Psoas muscle (tissue), 8 donors: ENCODE data around the gene GTPBP3. TPM values are rescaled to one million over a fixed set of nuclear protein-coding genes. Genes with fewer than 3 reads are reported as not detected.

Experiments
- ATAC-seq, 4 donors: fragments of 200-7000 bp; cut with Tn5 transposase; one replicate each; pipeline ENCODE4 v1.9.1; 2020; ENCODE audit warnings: moderate library complexity in 3 of 4, mild to moderate bottlenecking in 2 of 4
- DNase-seq, 2 donors: peaks; one replicate each; pipeline ENCODE4 v3.0.0-alpha.2; 2020
- H3K27ac ChIP-seq: fragments of 200-600 bp; one replicate; pipeline ENCODE4 v1.8.0; 2022
- H3K27me3 ChIP-seq, 3 donors: fragments of 200-600 bp in 1 of 3; one replicate each; pipeline versions ENCODE4 v1.6.1 to v1.8.0; 2013 to 2022; ENCODE audit warnings: low read length in 2 of 3, mild to moderate bottlenecking in 2 of 3, moderate library complexity in 1 of 3; ENCODE audit not compliant: insufficient read depth in 3 of 3
- H3K36me3 ChIP-seq, 2 donors: fragments of 200-600 bp in 1 of 2; one replicate each; pipeline versions ENCODE4 v1.6.1 to v1.8.0; 2013 to 2022; ENCODE audit warnings: low read depth in 1 of 2, mild to moderate bottlenecking in 1 of 2, moderate library complexity in 1 of 2; ENCODE audit not compliant: insufficient read depth in 1 of 2
- H3K4me1 ChIP-seq: fragments of 200-600 bp; one replicate; pipeline ENCODE4 v1.8.0; 2022
- H3K4me3 ChIP-seq: fragments of 200-600 bp; one replicate; pipeline ENCODE4 v1.8.0; 2022; ENCODE audit warnings: mild to moderate bottlenecking
- H3K9me3 ChIP-seq: fragments of 200-600 bp; one replicate; pipeline ENCODE4 v1.8.0; 2022
- CTCF ChIP-seq: fragments of 200-600 bp; IDR thresholded peaks from one replicate; pipeline ENCODE4 v1.8.0; 2022; ENCODE audit warnings: antibody characterized with exemption
- WGBS, 3 donors: extraction: QIAGEN DNeasy Blood & Tissue Kit; methylation state at CpG; one replicate each; pipeline versions ENCODE4 v1.1.6 to v1.1.7; 2013; 5-methylcytosine and 5-hydroxymethylcytosine counted together
- intact Hi-C, 2 donors: fragments of 100-400 bp; cut with DNase I; formaldehyde crosslinking; loops; one replicate each; pipeline versions ENCODE4 v1.11.0 to v1.14.2; 2022
- polyA plus RNA-seq, 3 donors: library from polyadenylated mRNA; stranded (reverse); fragments of 200-250 nt; gene quantifications; one replicate each; pipeline ENCODE4 v1.2.3, GENCODE V29; 2013
- total RNA-seq, 4 donors: library from RNA; stranded (reverse); fragmentation: NEBNext Ultra II Directional in 2 of 4; extraction: Animal tissue kit (Norgen Biotek cat#: 25700) in 2 of 4; gene quantifications; one replicate each; pipeline versions ENCODE4 v1.2.1 to v1.2.4, GENCODE V29; 2021 to 2023
- donor health status: healthy with polysubstance abuse.
- donor health status: DM: no; HTN: no; CAD: no; lungs with moderate emphysema.
- donor health status: Bipolar disorder and iron deficiency.
- donor health status: healthy.
- donor health status: DM: yes; HTN: yes; CAD: no.
- donor health status: DM: no; HTN: no; CAD: no.
- donor health status: DM: no; HTN: no; CAD: no.
- donor health status: DM: yes; HTN: yes; CAD: no.

The GTPBP3 gene
- total and polyA plus RNA-seq, 7 donors: 6.2 to 16.5 (median 10.1) TPM

GRCh38 chr19:17340302-17340870 is 3.0 kb downstream of the GTPBP3 start:
- intact Hi-C loops: no loop called here
- Histone ChIP-seq H3K4me3 (no peak overlapping the region), H3K36me3 (peaks cover 0 to 28% of the 10 kb centered on the region in 2 donors), H3K9me3 (no peaks in the 10 kb centered on the region), H3K4me1 (peaks cover 14% of the 10 kb centered on the region), H3K27ac (no peak overlapping the region), H3K27me3 (no peaks in the 10 kb centered on the region)
- 73 to 87% (median 77%) methylated on average over 20 to 21 of the region's 21 CpGs for WGBS, 3 donors
- ATAC-seq (no peak), DNase-seq (peak in 1 of 2 donors; percentile 61)
- TF ChIP-seq CTCF: no peak

- intact Hi-C loops: no loop called here
- H3K4me1 ChIP-seq: peaks cover 9% of the 10 kb centered on the region
- 61 to 67% (median 62%) methylated on average over 17 of the region's 17 CpGs for WGBS, 3 donors
Measured at GRCh38 chr19:17340871-17341357, 3.6 kb downstream of the GTPBP3 start.

GRCh38 chr19:17341386-17341785 is 4.0 kb downstream of the GTPBP3 start:
- Histone ChIP-seq H3K36me3 (peaks cover 0 to 28% of the 10 kb centered on the region in 2 donors), H3K27me3 (no peaks in the 10 kb centered on the region), H3K4me3 (no peak overlapping the region), H3K27ac (no peak overlapping the region), H3K9me3 (no peaks in the 10 kb centered on the region), H3K4me1 (peaks cover 10% of the 10 kb centered on the region)
- 92 to 93% (median 93%) methylated on average over 15 of the region's 15 CpGs for WGBS, 3 donors
- DNase-seq (peak in 1 of 2 donors; percentile 40), ATAC-seq (no peak)
- no peak for TF ChIP-seq CTCF
- intact Hi-C loops: no loop called here

More at GRCh38 chr19:17340871-17341357, 3.6 kb downstream of the GTPBP3 start:
- Histone ChIP-seq H3K4me3 (no peak overlapping the region), H3K27me3 (no peaks in the 10 kb centered on the region), H3K9me3 (no peaks in the 10 kb centered on the region), H3K36me3 (peaks cover 0 to 28% of the 10 kb centered on the region in 2 donors), H3K27ac (no peak overlapping the region)
- TF ChIP-seq CTCF: no peak
- peak in 1 of 2 donors; percentile 43 for DNase-seq
- no peak for ATAC-seq

GRCh38 chr19:17341845-17342244 is 4.5 kb downstream of the GTPBP3 start:
- WGBS, 3 donors: 80 to 89% (median 85%) methylated on average over 7 of the region's 7 CpGs
- H3K36me3 ChIP-seq: peaks cover 0 to 28% of the 10 kb centered on the region in 2 donors
- no peak overlapping the region for H3K27ac ChIP-seq
- no peaks in the 10 kb centered on the region for H3K9me3 ChIP-seq
- no peaks in the 10 kb centered on the region for H3K27me3 ChIP-seq
- intact Hi-C loops: no loop called here
- DNase-seq: no peak
- H3K4me3 ChIP-seq: no peak overlapping the region
- TF ChIP-seq CTCF: no peak
- H3K4me1 ChIP-seq: peaks cover 15% of the 10 kb centered on the region
- ATAC-seq: no peak
